Measurements from ENCODE around the gene WDCP. TPM values are rescaled to one million over a fixed set of nuclear protein-coding genes. Genes with fewer than 3 reads are reported as not detected.

Gene WDCP
- polyA plus RNA-seq, 1 donor from 2014 or later, result 15.7 TPM

DNA sequence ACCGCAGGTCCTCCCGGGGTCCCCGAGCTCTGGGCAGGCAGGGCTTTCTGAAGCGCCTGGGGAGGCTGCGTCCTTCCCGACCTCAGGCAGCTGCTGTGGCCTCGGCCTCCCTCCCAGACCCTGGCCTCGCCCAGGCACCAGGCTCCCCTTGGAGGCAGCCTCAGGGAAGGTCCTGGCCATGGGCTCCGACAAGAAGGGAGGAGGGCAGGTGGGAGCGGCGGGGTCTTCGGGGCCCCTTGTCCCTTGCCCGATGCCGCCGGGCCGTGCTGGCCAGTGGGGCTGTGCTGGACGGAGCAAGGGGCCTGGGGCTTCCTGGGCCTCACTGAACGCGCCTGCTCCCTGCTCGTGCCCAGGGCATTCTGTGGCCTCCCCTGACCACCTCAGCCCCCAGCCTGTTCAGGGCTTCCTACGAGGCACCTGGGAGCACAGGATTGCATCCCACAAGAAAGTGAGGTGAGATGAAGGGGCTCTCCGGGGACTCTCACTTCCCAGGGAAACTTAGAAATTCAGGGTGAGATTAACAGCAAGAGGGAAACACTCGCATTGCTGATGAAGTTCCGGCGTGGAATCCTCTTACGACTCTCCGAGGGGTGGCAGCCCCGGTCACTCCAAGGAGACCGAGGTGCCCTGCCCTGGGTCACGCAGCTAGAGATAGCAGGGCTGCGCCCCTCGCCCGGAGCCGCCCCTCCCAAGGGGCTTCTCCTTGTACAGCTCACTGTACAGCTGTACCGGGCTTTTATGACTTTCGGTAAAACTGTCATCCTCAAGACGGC lies 36.5 kb downstream of the WDCP start:
- no peak overlapping the region for H3K4me2 ChIP-seq (ENCODE audit: low read length)
- no peaks in the 10 kb centered on the region for H3K9me2 ChIP-seq (ENCODE audit: insufficient read depth, low read length)
- H4K20me1 ChIP-seq (ENCODE audit: insufficient read depth), result no peaks in the 10 kb centered on the region
- no peak overlapping the region for H3K9ac ChIP-seq (ENCODE audit: low read length)
- H2AFZ ChIP-seq (ENCODE audit: low read depth, low read length), result no peak overlapping the region
- no peaks in the 10 kb centered on the region for H3K79me2 ChIP-seq (replicated peaks; ENCODE audit: insufficient read depth, low read length)
- H3K4me3 ChIP-seq (ENCODE audit: low read length), result no peak overlapping the region
- no peaks in the 10 kb centered on the region for H3K36me3 ChIP-seq (ENCODE audit: insufficient read depth, low read length)
- H3K9me3 ChIP-seq (ENCODE audit: low read length), result no peaks in the 10 kb centered on the region
- no peak overlapping the region for H3K27ac ChIP-seq (ENCODE audit: low read length)
- no peak for TF ChIP-seq EZH2 (IDR thresholded peaks at IDR 0.05; ENCODE audit: borderline replicate concordance, insufficient read depth, low read length, poor library complexity, severe bottlenecking)
- TF ChIP-seq CTCF (IDR thresholded peaks at IDR 0.05; ENCODE audit: poor library complexity, severe bottlenecking), result no peak
- TF ChIP-seq, protein P1, sequence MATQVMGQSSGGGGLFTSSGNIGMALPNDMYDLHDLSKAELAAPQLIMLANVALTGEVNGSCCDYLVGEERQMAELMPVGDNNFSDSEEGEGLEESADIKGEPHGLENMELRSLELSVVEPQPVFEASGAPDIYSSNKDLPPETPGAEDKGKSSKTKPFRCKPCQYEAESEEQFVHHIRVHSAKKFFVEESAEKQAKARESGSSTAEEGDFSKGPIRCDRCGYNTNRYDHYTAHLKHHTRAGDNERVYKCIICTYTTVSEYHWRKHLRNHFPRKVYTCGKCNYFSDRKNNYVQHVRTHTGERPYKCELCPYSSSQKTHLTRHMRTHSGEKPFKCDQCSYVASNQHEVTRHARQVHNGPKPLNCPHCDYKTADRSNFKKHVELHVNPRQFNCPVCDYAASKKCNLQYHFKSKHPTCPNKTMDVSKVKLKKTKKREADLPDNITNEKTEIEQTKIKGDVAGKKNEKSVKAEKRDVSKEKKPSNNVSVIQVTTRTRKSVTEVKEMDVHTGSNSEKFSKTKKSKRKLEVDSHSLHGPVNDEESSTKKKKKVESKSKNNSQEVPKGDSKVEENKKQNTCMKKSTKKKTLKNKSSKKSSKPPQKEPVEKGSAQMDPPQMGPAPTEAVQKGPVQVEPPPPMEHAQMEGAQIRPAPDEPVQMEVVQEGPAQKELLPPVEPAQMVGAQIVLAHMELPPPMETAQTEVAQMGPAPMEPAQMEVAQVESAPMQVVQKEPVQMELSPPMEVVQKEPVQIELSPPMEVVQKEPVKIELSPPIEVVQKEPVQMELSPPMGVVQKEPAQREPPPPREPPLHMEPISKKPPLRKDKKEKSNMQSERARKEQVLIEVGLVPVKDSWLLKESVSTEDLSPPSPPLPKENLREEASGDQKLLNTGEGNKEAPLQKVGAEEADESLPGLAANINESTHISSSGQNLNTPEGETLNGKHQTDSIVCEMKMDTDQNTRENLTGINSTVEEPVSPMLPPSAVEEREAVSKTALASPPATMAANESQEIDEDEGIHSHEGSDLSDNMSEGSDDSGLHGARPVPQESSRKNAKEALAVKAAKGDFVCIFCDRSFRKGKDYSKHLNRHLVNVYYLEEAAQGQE (IDR thresholded peaks at IDR 0.05; ENCODE audit: borderline replicate concordance), result no peak
- TF ChIP-seq TAF1 (IDR thresholded peaks at IDR 0.05; ENCODE audit: low read depth), result no peak
- TF ChIP-seq MXI1 (conservative IDR thresholded peaks at IDR 0.05; ENCODE audit: poor library complexity, severe bottlenecking), result no peak
- no peak for TF ChIP-seq SMC3 (conservative IDR thresholded peaks at IDR 0.05; ENCODE audit: poor library complexity)
- H3F3A ChIP-seq (ENCODE audit: insufficient read depth, low read length, poor library complexity, severe bottlenecking), result no peaks in the 10 kb centered on the region
- peaks cover 8% of the 10 kb centered on the region for H3K27me3 ChIP-seq (ENCODE audit: insufficient read depth, low read depth, low read length)

DNA sequence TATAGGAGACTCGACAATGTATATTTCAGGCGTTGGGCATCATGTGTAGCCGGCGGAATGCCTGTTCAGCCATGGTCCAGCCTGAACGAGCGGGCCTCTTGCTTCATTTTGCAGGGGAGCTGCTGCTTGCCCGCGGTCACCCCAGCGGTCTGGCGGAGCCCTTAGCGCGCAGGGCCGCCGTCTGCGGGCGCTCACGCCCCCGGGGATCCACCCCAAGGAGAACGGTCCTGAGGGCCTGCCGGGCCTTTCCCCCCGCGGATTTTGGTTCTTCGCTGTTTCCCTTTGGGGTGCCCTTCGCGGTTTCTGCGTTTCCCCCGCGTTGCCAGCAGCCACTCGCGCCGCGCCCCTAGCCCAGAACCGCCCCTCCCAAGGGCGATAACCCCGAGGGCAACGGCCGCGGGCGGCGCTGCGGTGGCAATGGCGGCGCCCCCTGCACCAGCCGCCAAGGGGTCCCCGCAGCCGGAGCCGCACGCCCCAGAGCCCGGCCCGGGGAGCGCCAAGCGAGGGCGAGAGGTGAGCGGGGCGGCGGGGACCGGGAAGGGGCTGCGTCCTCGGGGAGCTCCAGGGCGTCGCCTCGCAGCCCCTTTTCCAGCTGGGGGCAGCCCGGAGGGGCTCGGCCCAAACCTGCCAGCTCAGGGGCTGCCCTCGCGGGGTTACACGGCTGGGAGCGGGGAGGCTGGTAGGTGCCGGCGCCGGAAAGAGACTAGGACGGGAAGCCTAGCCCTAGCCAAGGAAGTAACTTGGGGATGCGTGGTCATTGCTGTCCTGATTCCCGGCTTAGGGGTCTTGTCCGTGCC lies 37.3 kb downstream of the WDCP start, which contains the start of gene MFSD2B:
Gene MFSD2B, plus strand, starts transcription at position 406 of the 797 bp plus-strand sequence. Its CDS starts 12 bp downstream, at position 418.
- no peak within 1 kb of the TSS for H3K4me3 ChIP-seq (ENCODE audit: low read length)
- H3K9me2 ChIP-seq (ENCODE audit: insufficient read depth, low read length), result no peaks in the 10 kb centered on the region
- H3K27ac ChIP-seq (ENCODE audit: low read length), result no peak within 1 kb of the TSS
- H3K9ac ChIP-seq (ENCODE audit: low read length), result no peak within 1 kb of the TSS
- no peak within 1 kb of the TSS for H3K4me2 ChIP-seq (ENCODE audit: low read length)
- no peaks in the 10 kb centered on the region for H4K20me1 ChIP-seq (ENCODE audit: insufficient read depth)
- no peaks in the 10 kb centered on the region for H3K36me3 ChIP-seq (ENCODE audit: insufficient read depth, low read length)
- no peak within 1 kb of the TSS for H2AFZ ChIP-seq (ENCODE audit: low read depth, low read length)
- no peaks in the 10 kb centered on the region for H3K9me3 ChIP-seq (ENCODE audit: low read length)
- TF ChIP-seq SMC3 (conservative IDR thresholded peaks at IDR 0.05; ENCODE audit: poor library complexity) (no peak), EZH2 (IDR thresholded peaks at IDR 0.05; ENCODE audit: borderline replicate concordance, insufficient read depth, low read length, poor library complexity, severe bottlenecking) (no peak), RAD21 (conservative IDR thresholded peaks at IDR 0.05) (no peak), EP300 (conservative IDR thresholded peaks at IDR 0.05; ENCODE audit: poor library complexity, severe bottlenecking) (no peak), TAF1 (IDR thresholded peaks at IDR 0.05; ENCODE audit: low read depth) (no peak), POLR2AphosphoS5 (IDR thresholded peaks at IDR 0.05) (no peak), MXI1 (conservative IDR thresholded peaks at IDR 0.05; ENCODE audit: poor library complexity, severe bottlenecking) (no peak), CTCF (IDR thresholded peaks at IDR 0.05; ENCODE audit: poor library complexity, severe bottlenecking) (no peak)
- TF ChIP-seq, protein P1 (IDR thresholded peaks at IDR 0.05; ENCODE audit: borderline replicate concordance), result no peak
- H3F3A ChIP-seq (ENCODE audit: insufficient read depth, low read length, poor library complexity, severe bottlenecking), result no peaks in the 10 kb centered on the region
- peaks cover 8% of the 10 kb centered on the region for H3K27me3 ChIP-seq (ENCODE audit: insufficient read depth, low read depth, low read length)
- no peaks in the 10 kb centered on the region for H3K79me2 ChIP-seq (replicated peaks; ENCODE audit: insufficient read depth, low read length)
